ENCODE results near the gene ARPIN.

The ARPIN gene

DNA sequence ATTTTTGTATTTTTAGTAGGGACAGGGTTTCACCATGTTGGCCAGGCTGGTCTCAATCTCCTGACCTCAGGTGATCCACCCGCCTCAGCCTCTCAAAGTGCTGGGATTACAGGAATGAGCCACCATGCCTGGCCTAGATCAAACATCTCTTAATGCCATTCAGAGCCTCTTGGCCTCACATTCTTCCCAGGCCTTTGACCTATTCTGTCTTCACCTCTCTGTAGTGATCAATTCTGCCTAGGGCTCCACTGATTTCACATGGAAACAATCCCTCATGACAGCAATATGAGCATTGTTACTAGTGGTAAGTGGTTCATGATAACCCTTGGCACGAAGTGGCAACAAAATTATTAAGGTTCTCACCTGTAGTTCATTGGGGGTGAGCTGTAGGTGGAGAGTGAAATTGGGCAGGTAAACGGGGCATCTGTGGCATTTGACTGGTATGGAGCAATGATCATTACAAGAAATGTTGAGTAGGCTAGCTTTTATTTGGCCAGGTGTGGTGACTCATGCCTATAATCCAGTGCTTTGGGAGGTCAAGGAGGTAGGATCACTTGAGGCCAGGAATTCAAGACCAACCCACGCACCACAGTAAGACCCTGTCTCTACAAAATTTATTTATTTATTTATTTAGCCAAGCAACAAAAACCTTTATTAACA, 4.8 kb upstream of the ARPIN start:
- no peaks in the 10 kb centered on the region for H3K27me3 ChIP-seq (ENCODE audit: insufficient read depth, poor library complexity, severe bottlenecking)
- H3K4me3 ChIP-seq (replicated peaks; ENCODE audit: insufficient read depth, low read length): no peak overlapping the region
- H3K27ac ChIP-seq (replicated peaks): no peak overlapping the region
- no peak for DNase-seq (ENCODE audit: low read depth in 1 of 2, low spot score in 1 of 2)
- TF ChIP-seq POLR2AphosphoS5 (IDR thresholded peaks at IDR 0.05; ENCODE audit: low read depth) (no peak), GABPA (IDR thresholded peaks at IDR 0.05; ENCODE audit: low read depth) (no peak), REST (IDR thresholded peaks at IDR 0.05; ENCODE audit: insufficient replicate concordance, low read depth) (no peak), CTCF (IDR thresholded peaks at IDR 0.05; ENCODE audit: insufficient read depth, low read length) (no peak), SPI1 (IDR thresholded peaks at IDR 0.05; ENCODE audit: borderline replicate concordance, low read depth) (no peak)

DNA sequence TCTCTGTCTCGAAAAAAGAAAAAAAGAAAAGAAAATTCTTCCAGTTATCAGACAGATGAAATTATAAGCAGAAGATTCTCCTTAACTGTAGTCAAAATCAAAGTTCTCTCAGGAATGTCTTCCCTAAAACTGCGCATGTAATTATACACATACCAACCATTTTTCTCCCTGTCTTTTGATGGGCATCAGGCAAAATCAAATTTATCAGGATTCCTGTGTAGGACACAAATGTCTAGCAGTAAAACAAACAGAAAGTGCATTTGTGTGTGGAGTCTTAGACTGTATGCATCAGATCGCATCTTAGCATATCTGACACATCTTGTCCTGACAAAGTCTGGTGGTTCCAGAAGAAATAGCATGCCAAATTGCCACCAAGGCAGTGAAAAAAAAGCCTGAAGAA, 3.9 kb upstream of the ARPIN start:
- Histone ChIP-seq H3K27ac (replicated peaks) (no peak overlapping the region), H3K4me3 (replicated peaks; ENCODE audit: insufficient read depth, low read length) (no peak overlapping the region), H3K27me3 (ENCODE audit: insufficient read depth, poor library complexity, severe bottlenecking) (no peaks in the 10 kb centered on the region)
- no peak for TF ChIP-seq POLR2AphosphoS5 (IDR thresholded peaks at IDR 0.05; ENCODE audit: low read depth)
- TF ChIP-seq CTCF (IDR thresholded peaks at IDR 0.05; ENCODE audit: insufficient read depth, low read length): no peak
- no peak for TF ChIP-seq REST (IDR thresholded peaks at IDR 0.05; ENCODE audit: insufficient replicate concordance, low read depth)
- TF ChIP-seq SPI1 (IDR thresholded peaks at IDR 0.05; ENCODE audit: borderline replicate concordance, low read depth): no peak
- TF ChIP-seq GABPA (IDR thresholded peaks at IDR 0.05; ENCODE audit: low read depth): no peak
- DNase-seq (ENCODE audit: low read depth in 1 of 2, low spot score in 1 of 2): no peak

DNA sequence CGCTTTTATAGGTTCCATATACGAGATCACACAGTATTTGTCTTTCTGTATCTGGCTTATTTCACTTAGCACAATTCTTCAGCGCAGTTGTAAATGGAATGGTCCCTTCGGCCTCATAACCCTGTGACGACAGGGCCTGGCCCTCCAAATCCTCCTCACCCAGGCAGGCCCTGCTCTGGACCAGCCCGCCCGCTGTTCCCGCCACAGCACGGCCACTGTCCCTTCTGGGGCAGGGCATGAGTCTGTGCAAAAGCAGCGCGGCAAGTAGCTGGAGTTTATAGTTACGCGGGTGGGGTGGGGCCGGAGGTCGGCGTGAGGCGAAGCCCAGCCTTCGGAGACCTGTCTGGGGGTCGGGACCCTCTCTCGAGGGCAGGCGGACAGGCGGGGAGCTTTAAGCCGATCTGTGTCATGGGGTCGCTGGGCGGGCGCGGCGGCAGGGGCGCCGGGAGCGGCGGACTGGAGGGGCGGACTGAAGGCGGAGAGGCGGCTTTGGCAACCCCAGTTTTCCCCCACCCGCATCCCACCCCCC, 543 bp downstream of the ARPIN start:
- TF ChIP-seq CTCF (IDR thresholded peaks at IDR 0.05; ENCODE audit: insufficient read depth, low read length) (no peak), REST (IDR thresholded peaks at IDR 0.05; ENCODE audit: insufficient replicate concordance, low read depth) (no peak), SPI1 (IDR thresholded peaks at IDR 0.05; ENCODE audit: borderline replicate concordance, low read depth) (no peak), GABPA (IDR thresholded peaks at IDR 0.05; ENCODE audit: low read depth) (no peak), POLR2AphosphoS5 (IDR thresholded peaks at IDR 0.05; ENCODE audit: low read depth) (no peak)
- Histone ChIP-seq H3K4me3 (replicated peaks; ENCODE audit: insufficient read depth, low read length) (no peak overlapping the region), H3K27me3 (ENCODE audit: insufficient read depth, poor library complexity, severe bottlenecking) (no peaks in the 10 kb centered on the region), H3K27ac (replicated peaks) (no peak overlapping the region)
- no peak for DNase-seq (ENCODE audit: low read depth in 1 of 2, low spot score in 1 of 2)
